ENCODE results near the gene TGFBR1.

DNA sequence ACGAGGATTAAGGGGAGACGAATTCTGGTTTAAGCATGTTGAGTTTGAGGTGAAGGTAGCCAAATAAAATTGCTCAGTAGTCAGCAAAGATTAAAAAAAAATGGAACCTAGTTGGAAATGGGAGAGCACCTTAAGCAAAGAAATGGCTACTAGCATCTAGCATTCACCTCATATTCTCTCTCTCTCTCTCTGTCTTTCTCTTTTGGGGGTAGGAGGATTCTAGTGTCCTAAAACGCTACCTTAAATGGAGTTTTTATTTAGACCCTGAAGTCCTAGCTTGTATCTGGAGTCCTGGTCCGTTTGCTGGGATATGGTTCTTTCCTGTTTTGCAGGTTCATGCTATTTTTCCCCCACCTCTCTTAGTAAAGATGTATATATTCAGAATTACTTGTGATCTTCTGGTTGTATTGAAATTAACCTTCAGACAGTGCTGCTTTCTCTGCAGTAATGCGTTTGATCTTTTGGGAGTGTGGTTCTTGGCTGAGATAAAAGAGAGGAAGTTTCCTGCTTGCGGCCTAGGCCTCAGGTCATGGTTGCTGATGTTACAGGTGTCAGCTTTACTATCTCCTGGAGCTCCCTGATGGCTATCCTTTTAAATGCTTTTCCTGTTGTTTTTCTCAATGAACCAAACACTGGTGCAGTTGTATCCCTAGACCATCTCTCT lies 8.0 kb downstream of the TGFBR1 start:
- TF ChIP-seq, protein P1, sequence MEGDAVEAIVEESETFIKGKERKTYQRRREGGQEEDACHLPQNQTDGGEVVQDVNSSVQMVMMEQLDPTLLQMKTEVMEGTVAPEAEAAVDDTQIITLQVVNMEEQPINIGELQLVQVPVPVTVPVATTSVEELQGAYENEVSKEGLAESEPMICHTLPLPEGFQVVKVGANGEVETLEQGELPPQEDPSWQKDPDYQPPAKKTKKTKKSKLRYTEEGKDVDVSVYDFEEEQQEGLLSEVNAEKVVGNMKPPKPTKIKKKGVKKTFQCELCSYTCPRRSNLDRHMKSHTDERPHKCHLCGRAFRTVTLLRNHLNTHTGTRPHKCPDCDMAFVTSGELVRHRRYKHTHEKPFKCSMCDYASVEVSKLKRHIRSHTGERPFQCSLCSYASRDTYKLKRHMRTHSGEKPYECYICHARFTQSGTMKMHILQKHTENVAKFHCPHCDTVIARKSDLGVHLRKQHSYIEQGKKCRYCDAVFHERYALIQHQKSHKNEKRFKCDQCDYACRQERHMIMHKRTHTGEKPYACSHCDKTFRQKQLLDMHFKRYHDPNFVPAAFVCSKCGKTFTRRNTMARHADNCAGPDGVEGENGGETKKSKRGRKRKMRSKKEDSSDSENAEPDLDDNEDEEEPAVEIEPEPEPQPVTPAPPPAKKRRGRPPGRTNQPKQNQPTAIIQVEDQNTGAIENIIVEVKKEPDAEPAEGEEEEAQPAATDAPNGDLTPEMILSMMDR (IDR thresholded peaks at IDR 0.05; ENCODE audit: insufficient read depth, low read depth, low read length): no peak
- no peak for TF ChIP-seq EZH2 (IDR thresholded peaks at IDR 0.05; ENCODE audit: insufficient read depth, low read length)
